ENCODE data around the gene PPP2CA. TPM values are rescaled to one million over a fixed set of nuclear protein-coding genes. Genes with fewer than 3 reads are reported as not detected.

PPP2CA gene
- total and polyA plus RNA-seq, 2 of the 8 experiments (the other 6 are each of a cell fraction or from before 2014, with no cell fraction given), result 75.0 to 205 TPM

DNA sequence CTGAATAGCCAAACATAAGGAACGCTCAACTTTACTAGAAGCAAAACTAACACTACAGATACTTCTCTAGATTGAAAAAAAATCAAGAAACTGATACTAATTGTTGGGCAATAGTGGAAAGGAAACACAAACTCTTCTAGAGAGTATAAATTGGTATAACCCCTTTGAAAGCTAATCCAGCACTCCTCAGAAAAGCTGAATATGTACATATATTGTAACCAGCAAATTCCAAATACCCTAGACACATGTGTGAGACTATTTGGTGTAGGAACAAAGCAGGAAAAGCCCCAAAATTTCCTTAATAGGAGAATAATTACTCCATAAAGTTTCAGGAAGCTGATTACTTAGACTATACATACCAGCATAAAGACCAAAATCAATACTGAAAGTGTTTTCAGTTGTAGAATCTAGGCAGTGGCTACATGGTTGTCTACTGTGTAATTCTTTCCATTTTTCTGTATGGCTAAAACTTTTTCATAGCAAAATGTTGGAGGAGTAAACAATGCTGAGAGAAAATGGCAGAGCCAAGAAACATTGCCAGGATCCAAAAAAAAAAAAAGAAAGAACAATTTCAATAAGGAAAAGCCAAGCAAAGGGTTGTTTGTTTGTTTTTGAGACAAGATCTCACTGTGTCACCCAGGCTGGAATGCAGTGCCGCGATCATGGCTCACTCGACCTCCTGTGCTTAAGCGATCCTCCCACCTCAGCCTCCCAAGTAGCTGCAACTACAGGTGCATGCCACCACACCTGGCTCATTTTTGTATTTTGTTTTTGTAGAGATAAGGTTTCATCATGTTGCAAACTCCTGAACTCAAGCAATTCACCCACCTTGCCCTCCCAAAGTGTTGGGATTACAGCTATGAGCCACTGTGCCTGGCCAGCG, 64.1 kb downstream of the PPP2CA start:
- FAIRE-seq, result no peak
- POLR2A ChIA-PET (ENCODE audit: partially characterized antibody), result interaction anchor here (0.8 to 4.7 kb wide), 5 partner anchors 9 to 15 kb away, joined by 3 to 31 read pairs (median 4); partner anchors contain the start of gene SKP1

More for the DNA sequence above, 64.1 kb downstream of the PPP2CA start:
- WGBS, 2 experiments (ENCODE audit: extremely low coverage in 1 of 2, insufficient coverage in 1 of 2, insufficient read length in 1 of 2, insufficient replicate concordance in 2 of 2, low coverage in 1 of 2, low lambda C conversion rate in 2 of 2, missing lambda C conversion rate in 1 of 2), result 100% methylated on average over 6 of the region's 6 CpGs; no CpG with 5 or more reads in 1 of the 2 experiments
- H3K27ac ChIP-seq (ENCODE audit: low read depth, low read length), result no peak overlapping the region
- H2BK20ac ChIP-seq (ENCODE audit: low read length), result no peak overlapping the region
- no peak overlapping the region for H3K18ac ChIP-seq (ENCODE audit: extremely low read depth, low read length)
- H3K23me2 ChIP-seq (ENCODE audit: low read depth, low read length), result no peaks in the 10 kb centered on the region
- no peak overlapping the region for H4K5ac ChIP-seq (ENCODE audit: insufficient read length, low read depth, low read length)
- H3K23ac ChIP-seq (ENCODE audit: insufficient read length), result no peak overlapping the region
- H3K79me1 ChIP-seq (ENCODE audit: low read depth, low read length), result no peaks in the 10 kb centered on the region
- no peak overlapping the region for H2AFZ ChIP-seq (ENCODE audit: low read length)
- no peak for DNase-seq (ENCODE audit: low read depth in 1 of 2, low spot score in 2 of 2)
- H3K4ac ChIP-seq (replicated peaks; ENCODE audit: insufficient read length, low read depth, low read length), result no peak overlapping the region
- H3K4me1 ChIP-seq (replicated peaks in 1 of 4; ENCODE audit: control insufficient read depth in 3 of 4, insufficient read depth in 4 of 4, low read length in 3 of 4), result no peaks in the 10 kb centered on the region
- no peak overlapping the region for H2BK5ac ChIP-seq (ENCODE audit: low read depth, low read length)
- no peak overlapping the region for H2BK12ac ChIP-seq (ENCODE audit: low read depth, low read length)
- no peak for TF ChIP-seq CBX5 (IDR thresholded peaks at IDR 0.05; ENCODE audit: low read depth, low read length)
- H4K20me1 ChIP-seq (replicated peaks in 1 of 2; ENCODE audit: control insufficient read depth in 1 of 2, insufficient read depth in 2 of 2, low read length in 2 of 2), result peaks cover under 1 to 2% of the 10 kb centered on the region in 2 experiments
- no peak overlapping the region for H3K56ac ChIP-seq (replicated peaks; ENCODE audit: insufficient read length, low read depth, low read length)
- no peak overlapping the region for H3K4me2 ChIP-seq (ENCODE audit: insufficient read depth in 1 of 2, low read depth in 2 of 2, low read length in 2 of 2)
- CTCF ChIA-PET (ENCODE audit: partially characterized antibody), result interaction anchor here (1.0 to 5.4 kb wide), 7 partner anchors 11 to 127 kb away, joined by 3 to 20 read pairs (median 9); no protein-coding TSS in a partner anchor
- H3K4me3 ChIP-seq (ENCODE audit: extremely low read depth in 1 of 4, insufficient read depth in 2 of 4, low read depth in 3 of 4, low read length in 4 of 4), result no peak overlapping the region
- peaks cover 8 to 58% (median 30%) of the 10 kb centered on the region in 4 experiments for H3K36me3 ChIP-seq (ENCODE audit: control insufficient read depth in 2 of 4, insufficient read depth in 4 of 4, low read length in 3 of 4)
- no peak overlapping the region for H3K9ac ChIP-seq (replicated peaks in 1 of 4; ENCODE audit: extremely low read depth in 1 of 4, low read depth in 3 of 4, low read length in 3 of 4)
- no peak overlapping the region for H3K14ac ChIP-seq (ENCODE audit: insufficient read length)
- no peak overlapping the region for H4K8ac ChIP-seq (ENCODE audit: extremely low read depth, insufficient read depth, low read length)
- H4K91ac ChIP-seq (replicated peaks; ENCODE audit: insufficient read length, low read length), result no peak overlapping the region
- H2BK120ac ChIP-seq (replicated peaks; ENCODE audit: low read depth, low read length), result no peak overlapping the region
- no peak overlapping the region for H2AK5ac ChIP-seq (ENCODE audit: low read depth, low read length)
- peaks cover 0 to 4% of the 10 kb centered on the region in 2 experiments; a peak in 1 of 4 replicates for H3K79me2 ChIP-seq (ENCODE audit: control insufficient read depth in 1 of 2, insufficient read depth in 2 of 2, low read length in 2 of 2)
- no peaks in the 10 kb centered on the region for H3K27me3 ChIP-seq (replicated peaks in 1 of 4; ENCODE audit: control insufficient read depth in 3 of 4, extremely low read depth in 1 of 4, insufficient read depth in 3 of 4, low read length in 3 of 4)
- H3K9me3 ChIP-seq (ENCODE audit: insufficient read depth in 2 of 2, low read depth in 1 of 2, low read length in 1 of 2), result no peaks in the 10 kb centered on the region
- no peak overlapping the region for H2BK15ac ChIP-seq (ENCODE audit: low read length)
